ENCODE data around the gene GALNT2. TPM values are rescaled to one million over a fixed set of nuclear protein-coding genes. Genes with fewer than 3 reads are reported as not detected.

GALNT2 gene
- total RNA-seq, 1 donor from 2014 or later = 129 TPM

DNA sequence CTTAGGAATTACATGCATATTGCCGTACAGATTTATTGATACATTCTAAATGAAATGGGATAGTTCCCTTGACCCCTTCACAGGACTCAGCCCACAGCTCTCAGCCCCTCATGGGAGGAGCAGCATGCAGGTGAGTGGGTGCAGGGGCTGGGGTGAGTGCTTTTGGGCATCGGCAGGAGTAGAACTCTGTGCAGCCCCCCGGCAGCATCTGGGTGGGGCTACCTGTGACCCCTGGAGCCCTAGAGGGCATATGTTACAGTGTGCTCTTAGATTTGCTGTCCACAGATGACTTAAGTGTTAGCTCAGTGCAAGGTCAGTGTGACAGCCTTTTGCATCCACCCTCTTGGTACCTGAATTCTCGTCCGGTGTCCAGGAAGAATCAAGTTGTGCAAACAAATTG is 120.3 kb downstream of the GALNT2 start:
- TF ChIP-seq, protein P1, sequence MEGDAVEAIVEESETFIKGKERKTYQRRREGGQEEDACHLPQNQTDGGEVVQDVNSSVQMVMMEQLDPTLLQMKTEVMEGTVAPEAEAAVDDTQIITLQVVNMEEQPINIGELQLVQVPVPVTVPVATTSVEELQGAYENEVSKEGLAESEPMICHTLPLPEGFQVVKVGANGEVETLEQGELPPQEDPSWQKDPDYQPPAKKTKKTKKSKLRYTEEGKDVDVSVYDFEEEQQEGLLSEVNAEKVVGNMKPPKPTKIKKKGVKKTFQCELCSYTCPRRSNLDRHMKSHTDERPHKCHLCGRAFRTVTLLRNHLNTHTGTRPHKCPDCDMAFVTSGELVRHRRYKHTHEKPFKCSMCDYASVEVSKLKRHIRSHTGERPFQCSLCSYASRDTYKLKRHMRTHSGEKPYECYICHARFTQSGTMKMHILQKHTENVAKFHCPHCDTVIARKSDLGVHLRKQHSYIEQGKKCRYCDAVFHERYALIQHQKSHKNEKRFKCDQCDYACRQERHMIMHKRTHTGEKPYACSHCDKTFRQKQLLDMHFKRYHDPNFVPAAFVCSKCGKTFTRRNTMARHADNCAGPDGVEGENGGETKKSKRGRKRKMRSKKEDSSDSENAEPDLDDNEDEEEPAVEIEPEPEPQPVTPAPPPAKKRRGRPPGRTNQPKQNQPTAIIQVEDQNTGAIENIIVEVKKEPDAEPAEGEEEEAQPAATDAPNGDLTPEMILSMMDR (IDR thresholded peaks at IDR 0.05) = no peak
- no peak overlapping the region for H3K27ac ChIP-seq
- no peak overlapping the region for H3K4me3 ChIP-seq
- intact Hi-C loops (cut with DNase I) = no loop called here
- no peaks in the 10 kb centered on the region for H3K27me3 ChIP-seq
- no peaks in the 10 kb centered on the region for H3K9me3 ChIP-seq
- no peak for DNase-seq (ENCODE audit: low spot score in 2 of 2)
- H3K36me3 ChIP-seq = no peaks in the 10 kb centered on the region
- H3K4me1 ChIP-seq = peaks cover 4 to 38% of the 10 kb centered on the region in 2 donors

DNA sequence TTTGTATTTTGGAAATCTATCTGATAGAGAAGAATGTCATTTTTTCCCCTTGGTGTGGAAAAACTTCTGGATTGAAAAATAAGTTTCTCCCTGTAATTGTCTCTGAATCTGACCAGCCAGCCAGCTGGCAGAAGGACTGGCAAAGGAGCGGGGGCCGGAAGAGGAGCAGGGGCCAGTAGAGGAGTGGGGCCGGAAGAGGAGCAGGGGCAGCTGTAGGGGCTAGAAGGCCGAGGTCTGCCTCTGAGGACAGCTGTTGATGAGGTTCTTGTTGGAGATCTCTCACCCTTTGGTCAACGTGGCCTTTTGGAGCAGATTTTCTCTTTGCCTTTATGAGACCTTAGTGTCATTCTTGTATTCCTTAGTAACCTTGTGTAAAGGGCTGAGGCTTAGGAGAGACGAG is 121.8 kb downstream of the GALNT2 start:
- Histone ChIP-seq H3K27ac (peak overlapping the region; percentile 61 to 78), H3K4me3 (no peak overlapping the region), H3K27me3 (no peaks in the 10 kb centered on the region), H3K4me1 (peaks cover 4 to 38% of the 10 kb centered on the region in 2 donors), H3K9me3 (no peaks in the 10 kb centered on the region), H3K36me3 (no peaks in the 10 kb centered on the region)
- no peak for DNase-seq (ENCODE audit: low spot score in 2 of 2)
- intact Hi-C loops (cut with DNase I) = no loop called here
- TF ChIP-seq, protein P1 (IDR thresholded peaks at IDR 0.05) = no peak

DNA sequence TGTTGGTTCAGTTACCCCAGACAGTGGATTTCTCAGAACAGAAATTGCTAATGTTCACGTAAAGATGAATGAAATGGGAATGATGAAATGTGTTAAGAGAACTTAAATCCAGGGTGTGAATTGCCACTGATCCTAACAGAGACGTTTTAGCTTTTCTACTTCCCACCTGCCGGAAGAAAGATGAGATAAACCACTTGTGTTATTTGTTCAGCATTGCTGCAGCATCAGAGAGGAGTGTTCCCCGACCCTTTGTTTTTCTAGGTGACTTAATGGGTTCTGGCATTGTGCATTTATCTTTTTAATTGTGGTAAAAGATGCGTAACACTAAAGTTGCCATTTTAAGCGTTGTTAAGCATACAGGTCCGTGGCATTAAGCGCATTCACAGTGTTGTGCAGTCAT is 122.3 kb downstream of the GALNT2 start:
- TF ChIP-seq, protein P1 (IDR thresholded peaks at IDR 0.05) = no peak
- intact Hi-C loops (cut with DNase I) = no loop called here
- Histone ChIP-seq H3K4me1 (peaks cover 4 to 38% of the 10 kb centered on the region in 2 donors), H3K4me3 (no peak overlapping the region), H3K27me3 (no peaks in the 10 kb centered on the region), H3K9me3 (no peaks in the 10 kb centered on the region), H3K36me3 (no peaks in the 10 kb centered on the region), H3K27ac (peak overlapping the region; percentile 61 to 78)
- DNase-seq (ENCODE audit: low spot score in 2 of 2) = no peak

DNA sequence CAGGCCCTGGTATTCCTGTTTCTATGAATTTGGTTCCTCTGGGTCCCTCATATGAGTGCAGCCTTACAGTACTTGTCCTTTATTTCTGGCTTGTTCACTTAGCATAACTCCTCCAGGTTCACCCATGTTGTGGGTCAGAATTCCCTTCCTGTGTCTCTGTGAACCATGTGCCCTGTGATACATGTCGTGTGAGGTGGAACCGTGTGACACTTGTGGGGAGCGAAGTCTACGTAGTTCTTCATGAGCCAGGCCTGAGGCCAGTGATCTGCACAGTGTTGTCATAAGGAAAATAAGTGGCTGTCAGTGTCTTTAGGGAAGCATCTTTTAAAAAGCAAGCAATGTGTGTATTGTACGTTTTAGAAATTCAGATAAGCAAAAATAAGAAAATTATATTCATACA is 122.8 kb downstream of the GALNT2 start:
- H3K27ac ChIP-seq = peak overlapping the region; percentile 61 to 78
- no peak for DNase-seq (ENCODE audit: low spot score in 2 of 2)
- TF ChIP-seq, protein P1 (IDR thresholded peaks at IDR 0.05) = no peak
- H3K4me1 ChIP-seq = peaks cover 4 to 38% of the 10 kb centered on the region in 2 donors
- intact Hi-C loops (cut with DNase I) = no loop called here
- no peak overlapping the region for H3K4me3 ChIP-seq
- H3K9me3 ChIP-seq = no peaks in the 10 kb centered on the region
- no peaks in the 10 kb centered on the region for H3K36me3 ChIP-seq
- H3K27me3 ChIP-seq = no peaks in the 10 kb centered on the region

DNA sequence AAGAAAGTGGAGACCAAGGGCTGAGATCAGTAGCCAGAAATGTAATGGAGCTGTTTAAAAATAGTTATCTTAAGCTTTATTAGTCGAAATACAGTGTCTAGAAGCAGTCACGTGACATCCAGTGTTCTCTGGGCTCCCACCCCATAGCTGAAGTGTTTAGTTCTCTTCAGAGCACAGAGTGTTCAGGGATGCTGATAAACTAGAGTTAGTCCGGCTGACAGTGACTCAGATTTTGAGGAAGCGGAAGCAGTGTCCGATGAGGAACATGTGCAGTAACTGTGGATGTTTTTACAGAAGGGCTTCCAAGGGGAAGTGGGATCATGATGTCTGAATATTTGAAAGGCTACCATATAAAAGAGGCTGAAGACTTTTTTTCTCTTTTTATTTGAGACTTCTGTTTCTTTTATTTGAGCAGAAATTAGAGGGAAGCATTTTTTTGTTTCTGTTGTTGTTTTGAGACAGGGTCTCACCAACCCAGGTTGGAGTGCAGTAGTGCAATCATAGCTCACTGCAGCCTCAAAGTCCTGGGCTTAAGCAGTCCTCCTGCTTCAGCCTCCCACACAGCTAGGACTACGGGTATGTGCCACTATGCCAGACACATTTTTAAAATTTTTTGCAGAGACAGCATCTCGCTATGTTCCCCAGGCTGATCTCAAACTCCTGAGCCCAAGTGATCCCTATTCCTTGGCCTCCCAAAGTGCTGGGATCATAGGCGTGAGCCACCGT is 124.2 kb downstream of the GALNT2 start:
- TF ChIP-seq, protein P1 (IDR thresholded peaks at IDR 0.05) = no peak
- peak; percentile 74 to 91 for DNase-seq (ENCODE audit: low spot score in 2 of 2)
- intact Hi-C loops (cut with DNase I) = no loop called here
- H3K4me3 ChIP-seq = no peak overlapping the region
- H3K27ac ChIP-seq = peak overlapping the region; percentile 68 to 78
- peaks cover 4 to 25% of the 10 kb centered on the region in 2 donors for H3K4me1 ChIP-seq
- no peaks in the 10 kb centered on the region for H3K27me3 ChIP-seq
- H3K9me3 ChIP-seq = no peaks in the 10 kb centered on the region
- no peaks in the 10 kb centered on the region for H3K36me3 ChIP-seq
